Caco-2 (cell line): ENCODE results near the gene PDE6G. TPM values are rescaled to one million over a fixed set of nuclear protein-coding genes. Genes with fewer than 3 reads are reported as not detected.

Experiments
- BruUV-seq: library from RNA; stranded (reverse); fragments of 400-500 nt; replicated peaks from 2 replicates; lab custom pipeline; 2021; lab: Mats Ljungman, UMichigan
- CTCF ChIA-PET: fragments of 300-600 bp; sonication (Branson Sonifier 250); formaldehyde crosslinking; loops from one replicate; lab custom pipeline; 2022; ENCODE audit warnings: antibody characterized with exemption; lab: Charles Lee
- POLR2A ChIA-PET: fragments of 300-600 bp; sonication (Branson Sonifier 250); formaldehyde crosslinking; loops from one replicate; lab custom pipeline; 2022; ENCODE audit warnings: antibody characterized with exemption; lab: Charles Lee
- DNase-seq, 2 experiments: peaks; one replicate each; pipeline versions ENCODE4 v3.0.0 to v3.0.0-alpha.2; 2020 to 2022
- H3K27me3 ChIP-seq: replicated peaks from 2 replicates; pipeline ENCODE4 v1.6.0; 2011; ENCODE audit warnings: low read length; ENCODE audit not compliant: control insufficient read depth, insufficient read depth
- H3K36me3 ChIP-seq: 2 replicates; pipeline ENCODE4 v1.5.1; 2011; ENCODE audit warnings: low read length; ENCODE audit not compliant: control insufficient read depth, insufficient read depth
- H3K4me1 ChIP-seq: fragments of 250-450 bp; sonication (Bioruptor Pico); 2 replicates; pipeline ENCODE4 v1.5.1; 2020; ENCODE audit warnings: mild to moderate bottlenecking
- H3K4me3 ChIP-seq: 2 replicates; pipeline ENCODE4 v1.5.1; 2011; ENCODE audit warnings: low read depth, mild to moderate bottlenecking, control low read depth, low read length
- H3K9me3 ChIP-seq: fragments of 250-450 bp; sonication (Bioruptor Pico); 2 replicates; pipeline ENCODE4 v1.5.1; 2020; ENCODE audit warnings: mild to moderate bottlenecking, moderate library complexity
- H3K27ac Mint-ChIP-seq: one replicate; pipeline ENCODE4 v1.8.0; 2022; ENCODE audit warnings: mixed read lengths; ENCODE audit not compliant: unreplicated experiment
- H3K27me3 Mint-ChIP-seq: one replicate; pipeline ENCODE4 v1.8.0; 2022; ENCODE audit warnings: mixed read lengths; ENCODE audit not compliant: insufficient read depth, unreplicated experiment
- H3K36me3 Mint-ChIP-seq: one replicate; pipeline ENCODE4 v1.8.0; 2022; ENCODE audit warnings: mild to moderate bottlenecking, mixed read lengths; ENCODE audit not compliant: insufficient read depth, unreplicated experiment
- H3K4me1 Mint-ChIP-seq: one replicate; pipeline ENCODE4 v1.8.0; 2022; ENCODE audit warnings: low read depth, mixed read lengths; ENCODE audit not compliant: unreplicated experiment
- H3K4me3 Mint-ChIP-seq: one replicate; pipeline ENCODE4 v1.8.0; 2022; ENCODE audit warnings: mild to moderate bottlenecking, moderate library complexity, mixed read lengths; ENCODE audit not compliant: unreplicated experiment
- H3K9me3 Mint-ChIP-seq: one replicate; pipeline ENCODE4 v1.8.0; 2022; ENCODE audit warnings: mixed read lengths; ENCODE audit not compliant: unreplicated experiment
- intact Hi-C: fragments of 100-400 bp; cut with micrococcal nuclease; formaldehyde crosslinking; loops from one replicate; pipeline ENCODE4 v1.10.0; 2022; ENCODE audit not compliant: unreplicated experiment
- total RNA-seq: library from RNA; stranded (reverse); gene quantifications from 2 replicates; pipeline ENCODE4 v1.2.3, GENCODE V29; 2022
- TF ChIP-seq, protein P1 (sequence below), 2 experiments: fragments of 200-600 bp in 1 of 2; IDR thresholded peaks; 1 replicate in 1 of 2; 2 replicates in 1 of 2; pipeline versions ENCODE4 v1.5.1 to v1.8.0; 2011 to 2022; ENCODE audit warnings: antibody characterized with exemption in 1 of 2, control low read depth in 1 of 2, inconsistent platforms in 1 of 2, low read depth in 1 of 2, low read length in 1 of 2, mild to moderate bottlenecking in 1 of 2, moderate library complexity in 1 of 2; ENCODE audit not compliant: insufficient read depth in 1 of 2, severe bottlenecking in 1 of 2, unreplicated experiment in 1 of 2

Gene PDE6G
- total RNA-seq, 1 experiment from 2014 or later, result not detected

DNA sequence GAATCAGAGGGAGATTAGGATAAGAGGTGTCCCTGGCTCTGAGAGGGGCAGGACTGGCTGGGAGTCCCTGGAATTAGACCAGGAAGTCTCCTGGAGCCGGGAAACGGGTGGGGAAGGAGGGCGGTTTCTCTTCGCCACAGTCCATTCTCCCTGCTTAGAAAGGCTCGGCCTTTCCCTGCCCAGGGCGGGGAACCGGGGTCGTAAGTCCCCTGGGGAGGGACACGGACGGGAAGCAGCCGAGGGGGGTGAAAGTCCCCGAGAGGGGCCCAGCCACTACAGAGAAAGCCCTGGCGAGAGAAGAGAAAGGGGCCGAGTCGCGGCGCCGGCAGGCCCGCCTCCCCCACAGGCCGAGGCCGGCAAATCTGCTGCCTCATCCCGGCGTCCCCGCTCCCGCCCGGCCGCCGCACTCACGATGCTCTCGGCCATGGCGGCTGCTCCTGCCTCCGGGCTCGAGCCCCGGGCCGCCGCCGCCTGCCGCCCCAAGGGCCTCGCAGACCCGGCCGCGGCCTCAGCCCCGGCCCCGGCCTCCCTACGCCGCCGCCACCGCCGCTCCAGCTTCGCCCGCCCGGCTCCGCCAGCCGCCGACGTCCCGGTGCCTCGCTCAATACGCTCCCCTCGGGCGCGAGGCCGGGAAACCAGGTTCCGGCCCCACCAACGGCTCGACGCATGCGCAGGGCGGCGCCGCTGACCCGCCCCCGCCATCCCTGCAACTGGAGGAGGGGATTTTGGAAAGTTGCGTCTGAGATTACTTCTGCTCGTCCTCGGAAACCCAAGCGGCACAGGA is 19.6 kb downstream of the PDE6G start, which contains the start of the genes NPLOC4 and TSPAN10:
TSS of gene NPLOC4 (minus strand) at position 608 of the 784 bp plus-strand sequence. CDS start at position 426, 182 bp downstream.
TSS of gene TSPAN10 (plus strand) at position 692 of the 784 bp plus-strand sequence. CDS start 5,217 bp downstream, outside the sequence.
- intact Hi-C loops, result no loop called here
- Histone ChIP-seq H3K9me3 (no peaks in the 10 kb centered on the region), H3K4me1 (peaks cover 9% of the 10 kb centered on the region; the same call in 1 of the 2 replicates), H3K4me3 (peak within 1 kb of the TSS; percentile 90), H3K36me3 (no peaks in the 10 kb centered on the region), H3K27me3 (no peaks in the 10 kb centered on the region)
- Mint-ChIP-seq H3K4me3 (peak within 1 kb of the TSS; percentile 88), H3K36me3 (peaks cover 37% of the 10 kb centered on the region), H3K27me3 (no peaks in the 10 kb centered on the region), H3K4me1 (no peaks in the 10 kb centered on the region), H3K27ac (peak within 1 kb of the TSS; percentile 89), H3K9me3 (no peaks in the 10 kb centered on the region)
- peak; percentile 86 to 93 for DNase-seq
- POLR2A ChIA-PET, result interaction anchor here (0.6 to 1.0 kb wide), 2 partner anchors 414 to 970 kb away, joined by 3 to 4 read pairs; no protein-coding TSS in a partner anchor
- TF ChIP-seq, protein P1, sequence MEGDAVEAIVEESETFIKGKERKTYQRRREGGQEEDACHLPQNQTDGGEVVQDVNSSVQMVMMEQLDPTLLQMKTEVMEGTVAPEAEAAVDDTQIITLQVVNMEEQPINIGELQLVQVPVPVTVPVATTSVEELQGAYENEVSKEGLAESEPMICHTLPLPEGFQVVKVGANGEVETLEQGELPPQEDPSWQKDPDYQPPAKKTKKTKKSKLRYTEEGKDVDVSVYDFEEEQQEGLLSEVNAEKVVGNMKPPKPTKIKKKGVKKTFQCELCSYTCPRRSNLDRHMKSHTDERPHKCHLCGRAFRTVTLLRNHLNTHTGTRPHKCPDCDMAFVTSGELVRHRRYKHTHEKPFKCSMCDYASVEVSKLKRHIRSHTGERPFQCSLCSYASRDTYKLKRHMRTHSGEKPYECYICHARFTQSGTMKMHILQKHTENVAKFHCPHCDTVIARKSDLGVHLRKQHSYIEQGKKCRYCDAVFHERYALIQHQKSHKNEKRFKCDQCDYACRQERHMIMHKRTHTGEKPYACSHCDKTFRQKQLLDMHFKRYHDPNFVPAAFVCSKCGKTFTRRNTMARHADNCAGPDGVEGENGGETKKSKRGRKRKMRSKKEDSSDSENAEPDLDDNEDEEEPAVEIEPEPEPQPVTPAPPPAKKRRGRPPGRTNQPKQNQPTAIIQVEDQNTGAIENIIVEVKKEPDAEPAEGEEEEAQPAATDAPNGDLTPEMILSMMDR (IDR thresholded peaks at IDR 0.05; ENCODE audit: insufficient read depth in 1 of 2, low read depth in 1 of 2, low read length in 1 of 2, severe bottlenecking in 1 of 2, unreplicated experiment in 1 of 2), result no peak
- CTCF ChIA-PET, result interaction anchor here (0.7 kb wide), 1 partner anchor 158 kb away, joined by 3 read pairs; no protein-coding TSS in a partner anchor
- BruUV-seq, result no TSS peak

DNA sequence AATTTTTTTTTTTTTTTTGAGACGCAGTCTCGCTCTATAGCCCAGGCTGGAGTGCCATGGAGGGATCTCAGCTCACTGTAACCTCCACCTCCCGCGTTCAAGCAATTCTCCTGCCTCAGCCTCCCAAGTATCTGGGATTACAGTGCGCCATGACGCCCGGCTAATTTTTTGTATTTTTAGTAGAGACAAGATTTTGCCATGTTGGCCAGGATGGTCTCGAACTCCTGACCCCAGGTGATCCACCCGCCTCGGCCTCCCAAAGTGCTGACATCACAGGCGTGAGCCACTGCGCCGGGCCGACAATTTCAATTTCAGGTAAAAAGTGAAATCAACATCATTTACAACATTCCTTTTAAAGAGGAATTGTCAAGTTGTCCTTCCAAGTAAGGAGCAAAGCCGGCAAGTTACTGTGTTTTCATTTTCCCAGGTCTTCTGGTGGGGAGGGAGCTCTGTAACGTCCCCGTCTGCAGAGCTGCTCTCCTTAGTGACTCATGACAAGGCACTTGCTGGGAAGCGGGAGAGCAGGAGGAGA is 20.3 kb downstream of the PDE6G start:
- Histone ChIP-seq H3K36me3 (no peaks in the 10 kb centered on the region), H3K27me3 (no peaks in the 10 kb centered on the region), H3K4me3 (peak overlapping the region; percentile 90), H3K4me1 (peaks cover 9% of the 10 kb centered on the region; the same call in 1 of the 2 replicates), H3K9me3 (no peaks in the 10 kb centered on the region)
- Mint-ChIP-seq H3K27me3 (no peaks in the 10 kb centered on the region), H3K36me3 (peaks cover 41% of the 10 kb centered on the region), H3K4me1 (no peaks in the 10 kb centered on the region), H3K9me3 (no peaks in the 10 kb centered on the region), H3K27ac (peak overlapping the region; percentile 89), H3K4me3 (peak overlapping the region; percentile 88)
- no TSS peak for BruUV-seq
- TF ChIP-seq, protein P1 (IDR thresholded peaks at IDR 0.05; ENCODE audit: insufficient read depth in 1 of 2, low read depth in 1 of 2, low read length in 1 of 2, severe bottlenecking in 1 of 2, unreplicated experiment in 1 of 2), result no peak
- intact Hi-C loops, result no loop called here
- ChIA-PET CTCF (interaction anchor here (0.7 kb wide), 1 partner anchor 159 kb away, joined by 3 read pairs; no protein-coding TSS in a partner anchor), POLR2A (interaction anchor here (0.6 kb wide), 1 partner anchor 970 kb away, joined by 3 read pairs; no protein-coding TSS in a partner anchor)
- peak in 1 of 2 experiments; percentile 8 for DNase-seq

DNA sequence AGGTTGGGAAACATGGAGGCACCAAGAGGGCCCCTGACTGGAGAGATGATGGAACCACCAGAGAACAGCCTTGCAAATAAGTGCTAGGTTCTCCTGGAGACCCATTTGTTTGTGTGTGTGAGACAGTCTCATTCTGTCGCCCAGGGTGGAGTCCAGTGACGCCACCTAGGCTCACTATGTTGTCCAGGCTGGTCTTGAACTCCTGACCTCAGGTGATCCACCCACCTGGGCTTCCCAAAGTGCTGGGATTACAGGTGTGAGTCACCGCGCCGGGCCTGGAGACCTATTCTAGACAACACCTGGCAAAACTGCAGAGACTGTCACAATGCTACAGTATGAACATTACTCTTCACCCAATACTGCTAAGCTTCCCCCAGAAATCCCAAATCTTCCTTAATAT is 20.9 kb downstream of the PDE6G start:
- no peaks in the 10 kb centered on the region for H3K27me3 Mint-ChIP-seq
- H3K36me3 Mint-ChIP-seq, result peaks cover 46% of the 10 kb centered on the region
- BruUV-seq, result TSS peak; percentile 64
- peak overlapping the region; percentile 90 for H3K4me3 ChIP-seq
- no peaks in the 10 kb centered on the region for H3K27me3 ChIP-seq
- DNase-seq, result peak in 1 of 2 experiments; percentile 23
- POLR2A ChIA-PET, result no interaction called here
- H3K27ac Mint-ChIP-seq, result peak overlapping the region; percentile 89
- H3K4me1 ChIP-seq, result peaks cover 9% of the 10 kb centered on the region; the same call in 1 of the 2 replicates
- H3K36me3 ChIP-seq, result no peaks in the 10 kb centered on the region
- CTCF ChIA-PET, result no interaction called here
- no peaks in the 10 kb centered on the region for H3K9me3 ChIP-seq
- intact Hi-C loops, result no loop called here
- H3K4me1 Mint-ChIP-seq, result no peaks in the 10 kb centered on the region
- TF ChIP-seq, protein P1 (IDR thresholded peaks at IDR 0.05; ENCODE audit: insufficient read depth in 1 of 2, low read depth in 1 of 2, low read length in 1 of 2, severe bottlenecking in 1 of 2, unreplicated experiment in 1 of 2), result no peak
- H3K9me3 Mint-ChIP-seq, result no peaks in the 10 kb centered on the region
- peak overlapping the region; percentile 88 for H3K4me3 Mint-ChIP-seq
